Upper lobe of left lung (tissue), 4 donors: ENCODE measurements around the gene CD8B.

Experiments used
- CTCF ChIP-seq, 6 experiments: fragments of 450-650 bp in 4 of 6; fragments of 200-600 bp in 2 of 6; sonication (generic) in 2 of 6; IDR thresholded peaks; one replicate each; pipeline ENCODE4 v1.5.1; 2016 to 2019; ENCODE audit warnings: antibody characterized with exemption in 6 of 6
- EP300 ChIP-seq, 4 donors: sonication (generic); formaldehyde crosslinking; IDR thresholded peaks; one replicate each; pipeline ENCODE4 v1.5.1; 2017; ENCODE audit warnings: antibody characterized with exemption in 4 of 4, control low read depth in 2 of 4
- POLR2A ChIP-seq, 4 donors: fragments of 450-650 bp; IDR thresholded peaks; one replicate each; pipeline ENCODE4 v1.5.1; 2016 to 2017; ENCODE audit warnings: antibody characterized with exemption in 4 of 4, mild to moderate bottlenecking in 2 of 4
- POLR2AphosphoS5 ChIP-seq, 2 donors: sonication (generic); formaldehyde crosslinking; IDR thresholded peaks; one replicate each; pipeline ENCODE4 v1.5.1; 2017; ENCODE audit warnings: antibody characterized with exemption in 2 of 2

- TF ChIP-seq CTCF (IDR thresholded peaks at IDR 0.05) (no peak), POLR2A (IDR thresholded peaks at IDR 0.05) (peak in 1 of 4 donors; percentile 45), POLR2AphosphoS5 (IDR thresholded peaks at IDR 0.05) (no peak), EP300 (IDR thresholded peaks at IDR 0.05) (no peak)
Measured at GRCh38 chr2:86790676-86791572, 70.8 kb downstream of the CD8B start, which contains the start of gene CD8A.
